ENCODE measurements around the gene CADPS2.

- TF ChIP-seq POLR2A (IDR thresholded peaks at IDR 0.05) (no peak), POLR2AphosphoS5 (IDR thresholded peaks at IDR 0.05) (no peak), CTCF (IDR thresholded peaks at IDR 0.05) (no peak), EP300 (IDR thresholded peaks at IDR 0.05) (no peak)
Observed at GRCh38 chr7:122300211-122300932, 585.9 kb downstream of the CADPS2 start.
